HepG2 (cell line): ENCODE measurements around the gene UBE2C.

Source experiments
- HIVEP1 ChIP-seq: sonication (generic); formaldehyde crosslinking; IDR thresholded peaks from 2 replicates; pipeline ENCODE4 v1.4.0; 2020; ENCODE audit warnings: mild to moderate bottlenecking, missing genetic modification reagents
- HOXA7 ChIP-seq: sonication (generic); formaldehyde crosslinking; IDR thresholded peaks from 2 replicates; pipeline ENCODE4 v1.8.1; 2022; ENCODE audit warnings: mild to moderate bottlenecking, missing genetic modification reagents, moderate library complexity
- NFRKB ChIP-seq: fragments of 450-650 bp; IDR thresholded peaks from 2 replicates; pipeline ENCODE4 v1.6.1; 2017
- RFX5 ChIP-seq: IDR thresholded peaks from 2 replicates; pipeline ENCODE4 v1.6.1; 2011; ENCODE audit warnings: low read depth, low read length, improper control_type of control experiment

DNA sequence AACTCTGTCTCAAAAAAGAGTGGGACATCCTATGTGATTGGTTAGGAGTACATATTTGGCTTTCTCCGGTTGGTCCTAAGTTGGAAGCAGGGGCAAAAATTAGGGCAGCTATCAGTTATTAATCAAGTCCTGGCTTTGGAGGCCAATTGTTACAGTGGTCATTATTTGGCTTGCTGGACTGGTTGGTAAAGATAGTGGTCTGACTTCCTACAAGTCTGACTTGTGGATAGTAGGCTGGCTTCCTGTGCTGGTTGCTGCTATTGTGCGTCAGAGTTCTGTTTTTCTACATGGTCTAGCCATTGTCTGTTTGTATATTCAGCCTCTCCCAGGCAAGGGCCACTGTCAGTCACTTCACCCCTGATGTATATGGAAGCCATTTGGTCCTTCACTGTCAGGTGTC lies 37.8 kb downstream of the UBE2C start:
- TF ChIP-seq NFRKB (no peak), RFX5 (no peak), HOXA7 (no peak), HIVEP1 (CRISPR knock-in tag) (no peak)
